Mucosa of descending colon (tissue), 3 donors: ENCODE data around the gene CAMSAP2. TPM values are rescaled to one million over a fixed set of nuclear protein-coding genes. Genes with fewer than 3 reads are reported as not detected.
A peak's percentile ranks its signal among the peaks of the same experiment; 100 is the strongest.

Source experiments
- ATAC-seq: fragments of 200-7000 bp; cut with Tn5 transposase; one replicate; pipeline ENCODE4 v1.9.1; 2020; ENCODE audit warnings: mild to moderate bottlenecking, moderate library complexity
- DNase-seq, 3 donors: peaks; one replicate each; pipeline ENCODE4 v3.0.0-alpha.2; 2020
- H3K36me3 ChIP-seq: fragments of 200-600 bp; one replicate; pipeline ENCODE4 v1.8.0; 2021; ENCODE audit warnings: low read depth, mild to moderate bottlenecking
- H3K4me1 ChIP-seq: fragments of 200-600 bp; one replicate; pipeline ENCODE4 v1.8.0; 2021; ENCODE audit warnings: low read depth, mild to moderate bottlenecking
- H3K4me3 ChIP-seq: fragments of 200-600 bp; one replicate; pipeline ENCODE4 v1.8.0; 2021; ENCODE audit warnings: mild to moderate bottlenecking
- H3K9me3 ChIP-seq: fragments of 200-600 bp; one replicate; pipeline ENCODE4 v1.8.0; 2021; ENCODE audit warnings: mild to moderate bottlenecking
- intact Hi-C, 2 donors: fragments of 100-400 bp; cut with DNase I in 1 of 2; cut with micrococcal nuclease in 1 of 2; formaldehyde crosslinking; loops; one replicate each; pipeline versions ENCODE4 v1.11.0 to v1.11.1; 2022; cut with DNase I, micrococcal nuclease
- total RNA-seq, 3 donors: library from RNA; stranded (reverse); fragmentation: NEBNext Ultra II Directional in 2 of 3; extraction: Animal tissue kit (Norgen Biotek cat#: 25700) in 2 of 3; gene quantifications; one replicate each; pipeline versions ENCODE4 v1.2.1 to v1.2.4, GENCODE V29; 2021 to 2023
- TF ChIP-seq, protein P1 (sequence below): fragments of 200-600 bp; IDR thresholded peaks from one replicate; pipeline ENCODE4 v1.8.0; 2022; ENCODE audit warnings: antibody characterized with exemption, mild to moderate bottlenecking
- donor health status: DM: no; HTN: no; CAD: no; lungs with moderate emphysema.
- donor health status: DM: no; HTN: no; CAD: no.
- donor health status: DM: no; HTN: yes; CAD: no.

CAMSAP2 gene
- total RNA-seq, 3 donors from 2014 or later = 5.0 to 34.0 (median 7.1) TPM

DNA sequence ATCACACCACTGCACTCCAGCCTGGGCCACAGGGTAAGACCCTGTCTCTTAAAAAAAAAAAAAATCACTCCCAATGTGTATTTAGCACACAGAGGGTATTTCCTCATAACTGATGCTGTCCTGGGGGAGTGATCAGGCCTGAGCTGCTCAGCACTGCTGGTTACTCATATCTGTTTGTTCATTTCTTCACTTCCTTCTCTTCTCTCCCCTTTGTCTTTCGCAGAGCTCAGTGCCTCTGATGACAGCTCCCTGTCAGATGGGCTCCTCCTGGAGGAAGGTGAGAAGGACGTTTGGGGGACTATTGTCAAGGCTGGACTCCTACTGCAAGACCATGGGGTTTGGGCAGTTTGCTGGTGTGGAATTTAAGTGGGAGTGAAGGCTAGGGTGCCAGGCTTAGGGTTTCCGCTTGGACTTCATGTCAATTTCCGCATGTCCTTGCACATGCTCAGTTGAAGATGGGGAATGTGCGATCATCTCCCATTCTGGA, 169.0 kb downstream of the CAMSAP2 start:
- ATAC-seq (peak; percentile 68), DNase-seq (peak in 1 of 3 donors; percentile 45)
- TF ChIP-seq, protein P1, sequence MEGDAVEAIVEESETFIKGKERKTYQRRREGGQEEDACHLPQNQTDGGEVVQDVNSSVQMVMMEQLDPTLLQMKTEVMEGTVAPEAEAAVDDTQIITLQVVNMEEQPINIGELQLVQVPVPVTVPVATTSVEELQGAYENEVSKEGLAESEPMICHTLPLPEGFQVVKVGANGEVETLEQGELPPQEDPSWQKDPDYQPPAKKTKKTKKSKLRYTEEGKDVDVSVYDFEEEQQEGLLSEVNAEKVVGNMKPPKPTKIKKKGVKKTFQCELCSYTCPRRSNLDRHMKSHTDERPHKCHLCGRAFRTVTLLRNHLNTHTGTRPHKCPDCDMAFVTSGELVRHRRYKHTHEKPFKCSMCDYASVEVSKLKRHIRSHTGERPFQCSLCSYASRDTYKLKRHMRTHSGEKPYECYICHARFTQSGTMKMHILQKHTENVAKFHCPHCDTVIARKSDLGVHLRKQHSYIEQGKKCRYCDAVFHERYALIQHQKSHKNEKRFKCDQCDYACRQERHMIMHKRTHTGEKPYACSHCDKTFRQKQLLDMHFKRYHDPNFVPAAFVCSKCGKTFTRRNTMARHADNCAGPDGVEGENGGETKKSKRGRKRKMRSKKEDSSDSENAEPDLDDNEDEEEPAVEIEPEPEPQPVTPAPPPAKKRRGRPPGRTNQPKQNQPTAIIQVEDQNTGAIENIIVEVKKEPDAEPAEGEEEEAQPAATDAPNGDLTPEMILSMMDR = no peak
- Histone ChIP-seq H3K4me3 (no peak overlapping the region), H3K36me3 (no peaks in the 10 kb centered on the region), H3K4me1 (peaks cover 66% of the 10 kb centered on the region), H3K9me3 (no peaks in the 10 kb centered on the region)
- intact Hi-C loops = no loop called here

GRCh38 chr1:200908191-200908868, 169.6 kb downstream of the CAMSAP2 start:
- peak in 2 of 3 donors; percentile 55 to 83 for DNase-seq
- TF ChIP-seq, protein P1 = no peak
- no peak overlapping the region for H3K4me3 ChIP-seq
- peaks cover 65% of the 10 kb centered on the region for H3K4me1 ChIP-seq
- ATAC-seq = peak; percentile 85
- intact Hi-C loops = no loop called here
- H3K36me3 ChIP-seq = no peaks in the 10 kb centered on the region
- no peaks in the 10 kb centered on the region for H3K9me3 ChIP-seq

DNA sequence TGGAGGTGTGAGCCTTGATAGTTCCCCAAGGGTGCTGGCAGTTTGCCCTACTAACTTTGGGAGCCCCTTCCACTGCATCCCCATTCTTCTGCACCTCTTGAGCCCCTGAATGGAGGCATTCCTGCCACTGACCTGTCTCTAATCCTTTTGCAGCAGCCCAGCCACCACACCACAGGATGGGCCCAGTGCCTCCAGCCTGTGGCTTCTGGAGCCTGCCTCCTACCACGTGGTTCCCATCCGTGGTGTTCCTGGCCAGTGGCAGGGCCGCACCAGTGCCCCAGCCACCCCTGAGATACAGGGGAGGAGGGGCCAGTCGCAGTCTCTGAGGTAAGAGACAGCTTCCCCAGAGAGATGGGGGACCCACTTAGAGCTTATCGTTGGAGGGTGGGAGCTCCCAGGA, 170.4 kb downstream of the CAMSAP2 start:
- Histone ChIP-seq H3K4me3 (no peak overlapping the region), H3K36me3 (no peaks in the 10 kb centered on the region), H3K9me3 (no peaks in the 10 kb centered on the region), H3K4me1 (peaks cover 58% of the 10 kb centered on the region)
- TF ChIP-seq, protein P1 = no peak
- intact Hi-C loops = no loop called here
- DNase-seq (no peak), ATAC-seq (no peak)

GRCh38 chr1:200909757-200910239, 171.1 kb downstream of the CAMSAP2 start:
- intact Hi-C loops = no loop called here
- H3K4me1 ChIP-seq = peaks cover 50% of the 10 kb centered on the region
- no peaks in the 10 kb centered on the region for H3K36me3 ChIP-seq
- H3K4me3 ChIP-seq = no peak overlapping the region
- H3K9me3 ChIP-seq = no peaks in the 10 kb centered on the region
- ATAC-seq (no peak), DNase-seq (no peak)
- TF ChIP-seq, protein P1 = no peak

Other genes with a start within 250 kb of the CAMSAP2 start
- 1 to 10 TPM in 1 of 3 donors, under 1 TPM in 2; 0.60 to 3.0 (median 0.81) TPM for gene KIF14, start 118.1 kb upstream of the CAMSAP2 start, total RNA-seq
- gene DDX59, start 69.0 kb upstream of the CAMSAP2 start, total RNA-seq = 10 to 100 TPM; 17.7 to 28.5 (median 26.2) TPM
- not detected for gene GPR25, start 134.1 kb downstream of the CAMSAP2 start, total RNA-seq
- gene INAVA, start 156.0 kb downstream of the CAMSAP2 start, total RNA-seq = 100 to 1,000 TPM in 2 of 3 donors, 10 to 100 TPM in 1; 82.0 to 238 (median 171) TPM